ENCODE measurements around the gene TTLL1. TPM values are rescaled to one million over a fixed set of nuclear protein-coding genes. Genes with fewer than 3 reads are reported as not detected.
A peak's percentile ranks its signal among the peaks of the same experiment; 100 is the strongest.
"Not testable (repeated sequence)": the region's sequence is repeated elsewhere in the genome, so short reads cannot be mapped to it uniquely, and the experiment has no call there.

TTLL1 gene
- total RNA-seq, 1 experiment from 2014 or later: 3.7 TPM

DNA sequence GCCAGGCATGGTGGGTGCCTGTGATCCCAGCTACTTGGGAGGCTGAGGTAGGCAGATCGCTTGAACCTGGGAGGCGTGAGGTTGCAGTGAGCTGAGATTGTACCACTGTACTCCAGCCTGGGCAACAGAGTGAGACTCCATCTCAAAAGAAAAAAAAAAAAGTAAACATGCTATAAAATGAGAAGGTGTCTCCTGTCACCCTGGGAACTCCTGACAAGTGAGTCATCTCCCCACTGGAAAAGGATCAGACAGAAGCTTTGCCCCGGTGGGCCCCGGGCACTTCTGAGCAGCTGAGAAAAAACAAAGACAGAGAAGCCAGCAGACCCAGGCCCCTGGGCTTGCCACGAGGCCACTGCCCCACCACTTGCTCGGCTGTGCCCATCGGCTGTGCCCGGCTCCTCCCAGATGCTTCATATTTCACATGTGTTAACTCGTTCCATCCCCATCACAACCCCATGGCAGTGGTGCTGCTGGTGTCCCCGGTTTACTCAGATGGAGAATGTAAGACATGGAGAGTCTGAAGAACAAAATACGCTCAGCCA is 22.3 kb downstream of the TTLL1 start:
- DNase-seq (ENCODE audit: low read depth): peak; percentile 90

DNA sequence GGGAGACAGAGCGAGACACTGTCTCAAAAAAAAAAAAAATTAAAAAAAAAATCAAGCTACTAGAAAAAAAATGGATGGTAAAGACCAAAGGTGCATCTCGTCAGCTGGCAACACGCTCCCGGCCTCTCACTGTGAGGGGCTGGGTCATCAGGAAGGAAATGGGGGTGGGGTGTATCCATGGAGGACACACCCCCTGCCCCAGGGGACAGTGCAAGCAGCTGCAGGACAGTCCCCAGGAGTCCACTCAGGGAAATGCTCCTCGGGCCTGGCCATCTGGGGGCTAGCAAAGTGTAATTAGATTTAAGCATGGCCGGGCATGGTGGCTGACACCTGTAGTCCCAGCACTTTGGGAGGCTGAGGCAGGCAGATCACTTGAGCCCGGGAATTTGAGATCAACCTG is 23.1 kb downstream of the TTLL1 start:
- no peak for DNase-seq (ENCODE audit: low read depth)

DNA sequence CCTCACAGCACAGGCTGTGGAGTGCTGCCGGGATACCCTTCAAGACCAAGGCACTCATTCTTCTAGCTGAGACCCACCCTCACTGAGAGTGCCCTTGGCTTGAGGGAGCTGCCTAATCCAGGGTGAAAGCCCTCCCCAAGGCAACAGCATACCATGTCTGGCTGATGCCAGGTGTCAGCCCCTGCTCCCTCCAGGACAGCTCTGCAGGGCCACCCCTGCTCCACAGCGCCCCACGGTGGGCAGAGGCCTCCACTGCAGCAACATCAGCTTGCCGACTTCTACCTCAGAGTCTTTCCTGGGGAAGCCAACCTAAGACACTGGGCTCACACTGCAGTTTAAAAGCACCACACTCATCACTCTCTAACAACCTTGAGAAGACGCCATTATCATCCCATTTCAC is 29.0 kb downstream of the TTLL1 start:
- no peak for DNase-seq (ENCODE audit: low read depth)

DNA sequence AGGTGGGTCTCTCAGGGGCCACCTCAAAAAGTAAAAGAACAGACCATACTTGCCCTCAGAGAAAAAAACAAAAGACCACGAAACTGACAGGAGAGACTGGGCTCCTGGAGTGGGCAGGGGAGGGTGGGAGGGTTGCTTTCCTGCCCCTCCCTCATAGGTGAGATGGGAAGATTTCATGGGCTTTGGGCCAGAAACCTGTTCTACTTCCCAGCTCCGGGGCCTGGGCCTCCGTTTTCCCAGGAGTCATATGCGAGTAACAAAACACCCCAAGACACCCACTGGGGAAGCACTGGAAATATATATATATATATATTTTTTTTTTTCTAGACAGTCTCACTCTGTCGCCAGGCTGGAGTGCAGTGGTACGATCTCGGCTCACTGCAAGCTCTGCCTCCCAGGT is 31.6 kb downstream of the TTLL1 start:
- no peak for DNase-seq (ENCODE audit: low read depth)

DNA sequence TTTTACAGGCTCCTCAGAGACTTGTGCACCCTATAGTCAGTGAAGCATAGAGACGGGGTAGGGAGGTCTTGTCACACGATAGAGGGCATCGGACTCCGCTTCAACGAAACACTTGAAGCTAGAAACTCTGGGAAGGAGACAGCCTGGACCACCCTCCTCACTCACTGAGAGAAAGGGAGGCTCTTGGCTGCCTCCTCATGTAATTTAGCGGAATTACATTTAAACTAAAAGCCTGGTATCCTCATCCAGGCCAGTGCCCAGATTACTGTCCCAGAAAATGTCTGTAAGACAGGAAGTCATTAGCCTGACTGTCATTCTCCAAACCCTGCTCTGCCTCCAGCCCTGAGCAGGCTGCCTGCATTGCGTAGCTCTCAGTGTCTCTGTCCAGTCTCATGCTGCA is 36.0 kb downstream of the TTLL1 start:
- DNase-seq (ENCODE audit: low read depth): no peak

DNA sequence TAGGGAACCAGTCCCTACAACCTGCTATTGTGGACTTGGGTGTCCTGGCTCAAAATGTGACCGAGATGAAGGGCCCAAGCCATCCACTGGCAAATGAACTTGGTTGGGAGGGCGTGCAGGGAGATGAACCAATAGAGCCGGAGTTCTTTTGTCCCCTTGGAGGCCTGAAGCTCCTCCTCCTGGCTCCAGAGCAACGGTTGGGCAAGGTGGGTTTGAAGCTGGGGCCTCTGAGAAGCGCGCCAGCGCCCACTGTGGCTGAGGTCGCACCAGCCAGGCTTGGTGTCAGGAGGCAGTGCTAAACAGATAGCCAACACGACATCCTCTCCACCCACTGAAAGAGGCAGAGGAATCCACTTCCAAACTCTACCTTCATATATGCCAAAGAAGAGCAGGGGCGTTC is 38.2 kb downstream of the TTLL1 start:
- no peak for DNase-seq (ENCODE audit: low read depth)

DNA sequence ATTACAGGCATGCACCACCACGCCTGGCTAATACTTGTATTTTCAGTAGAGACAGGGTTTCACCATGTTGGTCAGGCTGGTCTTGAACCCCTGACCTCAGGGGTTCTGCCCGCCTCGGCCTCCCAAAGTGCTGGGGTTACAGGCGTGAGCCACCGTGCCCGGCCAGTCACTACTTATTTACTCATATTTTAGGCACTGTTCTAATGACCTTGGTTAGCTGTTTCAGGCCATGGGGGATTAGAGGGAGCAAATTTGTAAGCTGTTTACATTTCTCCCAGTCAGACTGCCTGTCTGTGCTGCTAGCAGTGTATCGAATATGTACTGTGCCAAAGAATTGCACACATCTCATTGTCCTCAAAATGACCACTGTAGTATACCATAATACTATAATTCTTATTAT is 41.6 kb downstream of the TTLL1 start:
- no peak for DNase-seq (ENCODE audit: low read depth)

DNA sequence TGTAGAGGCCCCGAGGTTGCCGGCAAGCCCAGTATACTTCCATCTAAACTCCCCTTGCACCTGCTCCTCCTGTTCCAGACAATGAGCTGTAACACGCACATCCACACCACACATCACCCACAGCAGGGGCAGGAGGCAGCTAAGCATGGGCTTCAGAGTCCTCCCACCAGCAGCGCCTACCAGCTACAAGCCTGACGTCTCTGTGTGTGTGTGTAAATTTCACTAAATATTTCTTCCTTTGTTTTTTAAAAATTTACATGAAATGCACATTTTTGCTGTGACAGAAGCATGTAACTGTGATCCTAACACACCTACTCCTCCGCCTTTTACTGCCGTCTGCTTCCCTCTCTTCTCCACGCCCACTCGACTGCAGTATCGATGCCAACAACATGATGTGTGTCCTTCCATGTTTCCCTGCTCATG is 44.9 kb downstream of the TTLL1 start:
- no peak for DNase-seq (ENCODE audit: low read depth)

DNA sequence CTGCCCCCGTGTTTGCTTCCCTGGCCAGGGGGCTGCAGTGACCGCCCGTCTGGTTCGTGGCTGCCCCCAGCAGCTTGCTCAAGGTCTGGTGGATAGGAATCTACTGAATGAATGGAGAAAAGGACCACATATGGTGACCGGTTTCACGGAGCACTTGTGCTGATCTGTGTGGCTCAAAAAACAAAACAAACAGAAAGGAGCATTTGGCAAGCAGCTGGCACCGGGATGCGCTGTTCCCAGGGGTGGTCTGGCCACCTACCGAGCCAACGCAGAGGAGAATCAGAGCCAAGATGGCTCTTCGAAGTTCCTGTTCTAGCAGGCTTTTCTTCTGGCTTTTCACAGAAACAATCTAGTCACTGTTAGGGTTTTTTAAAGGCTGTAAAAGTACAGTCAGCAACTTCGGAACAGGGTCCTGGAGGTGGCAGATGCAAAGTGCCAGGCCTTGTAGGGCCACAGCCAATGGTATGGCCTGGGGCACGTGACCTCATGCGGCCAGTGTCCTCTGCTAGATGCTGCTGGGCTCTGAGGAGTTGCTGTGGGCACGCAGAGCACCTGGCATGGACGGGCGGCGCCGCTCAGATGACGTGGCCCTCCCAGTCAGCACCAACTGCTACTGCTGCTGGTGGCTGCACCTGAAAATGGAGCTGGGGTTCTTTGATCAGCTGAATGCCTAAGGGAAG is 47.0 kb downstream of the TTLL1 start:
- DNase-seq (ENCODE audit: low read depth): peak; percentile 7

DNA sequence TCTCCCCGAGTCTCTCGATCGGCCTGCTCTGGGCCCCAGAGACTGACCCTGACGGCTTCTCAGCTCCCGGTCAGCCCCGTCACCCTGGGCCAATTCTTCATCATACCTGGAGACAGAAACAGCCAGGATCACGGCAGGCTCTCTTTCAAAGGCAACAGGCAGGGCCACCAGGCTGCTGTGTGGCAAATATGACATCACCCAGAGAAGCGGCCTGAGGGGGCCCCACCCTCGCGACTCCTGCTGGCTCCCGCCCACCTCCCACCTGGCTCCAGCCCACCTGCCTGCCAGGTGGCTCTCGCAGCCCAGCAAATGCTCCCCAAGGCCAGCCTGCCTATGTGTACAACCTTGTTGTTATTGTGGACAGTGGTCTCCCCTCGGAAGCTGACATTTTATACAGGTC is 49.4 kb downstream of the TTLL1 start:
- DNase-seq (ENCODE audit: low read depth): no peak

DNA sequence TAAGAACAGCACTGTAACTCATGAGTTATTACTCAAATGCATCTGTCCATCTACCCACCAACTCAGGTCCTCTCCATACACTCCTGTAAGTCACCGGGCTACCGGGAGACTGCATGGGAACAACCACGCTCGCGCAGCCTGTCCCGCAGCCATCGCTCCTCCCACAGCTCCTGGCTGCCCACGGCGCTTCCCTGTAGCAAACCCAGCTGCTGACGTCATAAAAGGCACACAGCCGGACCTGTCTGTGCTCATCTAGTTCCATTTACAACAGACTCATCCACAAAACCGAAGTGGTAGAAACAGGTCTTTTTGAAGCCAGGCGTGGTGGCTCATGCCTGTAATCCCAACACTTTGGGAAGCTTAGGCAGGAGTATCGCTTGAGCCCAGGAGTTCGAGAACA is 50.9 kb downstream of the TTLL1 start:
- DNase-seq (ENCODE audit: low read depth): no peak

DNA sequence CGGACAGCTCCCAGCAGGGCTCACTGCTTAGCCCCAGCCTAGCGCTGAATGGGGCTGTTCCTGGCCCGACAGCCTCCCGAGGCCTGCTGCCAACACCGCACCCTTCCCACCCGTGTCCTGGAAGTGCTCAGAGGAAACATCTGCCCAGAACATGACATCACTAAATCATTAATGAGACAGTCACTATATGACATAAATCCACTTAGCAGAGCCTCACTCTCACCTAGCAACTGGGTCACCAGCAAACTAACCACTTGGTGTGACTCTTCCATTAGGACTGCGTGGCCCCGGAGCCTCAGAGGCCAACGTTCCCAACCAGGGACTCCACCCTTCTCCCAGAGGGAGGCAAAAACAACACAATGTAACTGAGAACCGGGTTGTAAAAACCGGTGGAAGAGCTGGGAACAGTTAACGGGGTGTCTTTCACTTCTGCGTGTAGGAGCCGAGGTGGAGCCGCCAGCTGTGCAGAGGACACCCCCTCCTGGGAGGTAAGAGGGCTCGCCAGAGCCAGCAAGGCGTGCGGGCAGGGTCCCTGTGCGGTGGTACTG is 52.8 kb downstream of the TTLL1 start:
- peak; percentile 32 for DNase-seq (ENCODE audit: low read depth)

DNA sequence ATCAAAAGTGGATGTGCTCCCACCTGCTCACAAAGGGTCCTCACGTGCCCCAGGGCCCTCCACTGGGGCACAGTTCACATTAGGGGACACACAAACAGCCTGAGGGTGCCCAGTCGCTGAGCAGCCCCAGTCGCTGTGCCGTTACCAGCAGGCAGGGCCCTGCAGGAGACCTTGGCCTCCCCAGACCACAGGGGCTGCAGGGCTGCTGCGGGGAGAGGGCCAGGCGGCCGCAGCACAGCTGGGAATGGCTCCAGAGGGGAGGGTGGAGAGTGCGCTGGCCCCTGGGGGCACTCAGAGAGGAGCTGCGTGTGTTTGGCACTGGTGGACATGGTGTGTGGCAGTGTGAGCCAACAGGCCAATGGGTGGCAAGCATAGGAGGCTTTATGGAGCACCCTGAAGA is 53.9 kb downstream of the TTLL1 start:
- DNase-seq (ENCODE audit: low read depth): no peak

DNA sequence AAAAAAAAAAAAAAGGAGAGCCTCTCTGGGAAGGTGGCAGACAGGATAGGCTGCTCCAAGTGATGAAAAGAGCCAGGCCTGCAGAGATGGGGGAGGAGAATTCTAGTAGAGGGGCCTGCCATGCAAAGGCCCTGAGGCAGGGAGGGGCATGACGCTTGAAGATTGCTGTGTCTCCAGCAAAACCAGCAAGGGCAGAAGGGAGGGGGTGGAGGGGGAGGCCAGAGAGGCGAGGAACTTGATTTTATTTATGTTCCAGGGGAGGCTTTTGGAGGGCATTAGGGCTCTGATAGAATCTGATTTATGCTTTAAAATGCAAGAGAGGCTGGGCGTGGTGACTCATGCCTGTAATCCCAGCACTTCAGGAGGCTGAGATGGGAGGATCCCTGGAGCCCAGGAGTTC is 57.6 kb downstream of the TTLL1 start:
- peak; percentile 21 for DNase-seq (ENCODE audit: low read depth)

DNA sequence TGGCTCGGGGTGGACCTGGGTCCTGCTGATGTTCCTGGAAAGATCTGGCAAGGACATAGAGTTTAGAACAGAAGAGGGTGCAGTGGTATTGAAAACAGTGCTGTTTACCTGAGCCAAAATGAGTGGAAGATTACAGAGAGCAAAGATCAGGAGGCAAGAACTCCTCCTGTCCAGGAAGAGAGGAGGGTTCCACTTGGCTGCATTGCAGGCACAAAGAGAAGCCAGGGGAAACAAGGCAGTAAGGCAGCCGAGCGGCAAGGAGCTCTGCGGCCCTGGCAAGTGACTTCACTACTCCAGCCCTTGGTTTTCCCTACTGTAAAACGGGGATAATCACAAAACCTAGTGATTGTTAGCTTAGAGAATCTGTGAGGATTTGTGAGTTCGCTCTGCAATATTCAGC is 70.6 kb downstream of the TTLL1 start:
- no peak for DNase-seq (ENCODE audit: low read depth)

DNA sequence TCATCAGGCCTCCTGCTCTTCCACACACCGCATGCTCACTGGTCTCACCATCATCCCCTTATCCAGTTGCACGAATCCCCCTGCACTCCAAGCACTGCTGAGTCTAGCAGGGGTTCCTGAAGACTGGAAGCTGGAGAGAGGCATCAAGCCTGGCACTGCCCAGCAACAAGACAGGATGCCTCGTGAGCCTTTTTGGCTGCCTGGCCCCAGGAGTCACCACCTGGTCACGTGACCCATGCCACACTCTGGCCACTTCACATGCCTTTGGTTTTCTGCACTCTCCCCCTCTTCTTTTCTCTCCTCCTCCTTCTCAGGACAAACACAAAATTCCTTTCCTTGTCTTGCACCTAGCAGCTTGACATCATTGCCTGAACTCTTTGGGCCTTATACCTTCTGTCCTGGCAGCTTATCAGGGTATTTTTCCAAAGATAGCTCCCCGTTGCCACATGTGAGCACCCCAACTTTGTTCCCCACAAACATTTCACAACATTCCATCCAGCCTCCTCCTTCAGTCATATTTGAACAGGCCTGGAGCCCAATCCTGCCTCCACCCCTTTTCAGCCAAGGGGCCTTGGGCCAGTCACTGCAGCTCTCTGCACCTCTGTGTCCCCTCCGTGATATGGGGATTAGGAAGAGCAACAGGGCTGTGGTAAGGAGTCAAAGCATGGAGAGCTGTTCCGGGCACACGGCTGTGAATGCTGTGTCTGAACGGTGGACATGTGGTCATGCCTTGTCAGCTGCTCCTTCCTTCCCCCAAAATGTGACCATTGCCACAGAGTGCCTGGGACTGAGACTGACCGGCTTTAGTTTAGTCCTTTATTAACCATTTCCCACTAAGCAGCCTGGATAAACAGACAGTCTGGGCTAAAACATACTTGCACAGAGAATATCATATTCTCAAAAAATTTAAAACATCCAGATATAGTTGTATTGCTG is 71.4 kb downstream of the TTLL1 start:
- DNase-seq (ENCODE audit: low read depth): no peak

DNA sequence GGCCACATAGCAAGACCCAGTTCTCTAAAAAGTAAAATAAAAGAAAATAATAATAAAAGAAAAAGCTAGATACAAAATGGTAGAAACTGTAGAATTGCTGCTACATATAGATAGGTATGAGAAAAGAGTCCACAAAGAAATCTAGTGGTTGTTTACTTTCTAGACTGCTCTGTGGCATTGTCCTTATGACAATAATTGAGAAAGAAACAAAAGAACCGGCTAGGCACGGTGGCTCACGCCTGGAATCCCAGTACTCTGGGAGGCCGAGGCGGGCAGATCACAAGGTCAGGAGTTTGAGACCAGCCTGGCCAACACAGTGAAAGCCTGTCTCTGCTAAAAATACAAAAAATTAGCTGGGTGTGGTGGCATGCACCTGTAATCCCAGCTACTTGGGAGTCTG is 73.0 kb downstream of the TTLL1 start:
- not testable (repeated sequence) for DNase-seq (ENCODE audit: low read depth)

DNA sequence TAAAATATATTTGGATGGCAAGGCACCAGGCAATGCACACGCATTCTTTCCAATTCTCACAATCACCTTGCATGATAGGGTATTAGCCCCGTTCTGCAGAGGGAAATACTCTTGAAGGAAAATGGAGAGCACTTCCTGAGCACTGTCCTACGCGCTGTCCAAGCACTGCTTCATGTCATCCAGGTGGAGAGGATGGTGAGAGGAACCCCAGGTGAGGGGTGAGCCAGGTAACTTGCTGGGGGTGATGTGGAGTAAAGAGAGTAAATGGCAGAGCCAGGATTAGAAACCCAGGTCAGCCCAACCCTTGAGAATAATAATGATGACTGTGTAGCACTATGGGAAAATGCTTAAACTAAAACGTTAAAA is 73.5 kb downstream of the TTLL1 start:
- no peak for DNase-seq (ENCODE audit: low read depth)

DNA sequence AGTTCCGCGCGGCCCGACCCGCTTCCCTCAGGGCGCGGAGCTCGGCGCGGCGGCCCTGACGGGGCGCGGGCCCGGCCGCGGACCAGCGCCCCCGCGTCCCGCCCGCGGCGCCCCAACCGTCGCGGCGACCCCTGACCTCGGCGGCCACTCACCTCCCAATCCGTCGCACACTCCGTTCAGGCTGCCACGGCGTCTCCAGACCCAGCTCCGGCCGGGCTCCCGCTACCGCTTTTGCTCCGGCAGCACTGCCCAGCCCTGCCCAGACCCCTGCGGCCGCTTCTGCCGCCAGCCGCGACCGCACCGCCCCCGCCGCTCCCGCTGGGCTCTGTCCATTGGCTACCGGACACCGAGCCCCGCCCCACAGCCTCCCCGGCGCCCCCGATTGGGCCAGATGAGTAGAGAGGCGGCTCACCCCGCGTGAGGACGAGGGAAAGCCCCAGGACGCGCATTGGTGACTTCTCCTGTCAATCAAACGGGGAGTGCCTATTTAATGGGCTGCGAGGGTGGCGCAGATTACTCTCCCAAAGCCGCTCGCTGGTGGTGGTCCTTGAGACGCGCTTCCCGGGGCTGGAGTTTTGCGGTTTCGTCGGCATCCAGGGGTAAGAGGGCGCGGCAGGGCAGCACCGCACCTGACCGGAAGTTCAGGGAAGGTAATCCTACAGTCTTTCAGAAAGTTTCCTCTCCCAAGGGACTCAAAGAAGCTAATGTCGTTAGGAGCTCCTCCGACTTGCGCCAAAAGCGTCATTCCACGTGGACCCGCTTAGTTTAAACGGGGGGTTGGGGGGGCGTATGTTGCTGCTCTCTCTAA is 74.1 kb downstream of the TTLL1 start, which contains the start of gene PACSIN2:
Gene PACSIN2, minus strand, starts transcription at position 281 of the 808 bp plus-strand sequence. CDS start 103,069 bp downstream, outside the sequence.
- peak; percentile 97 for DNase-seq (ENCODE audit: low read depth)

DNA sequence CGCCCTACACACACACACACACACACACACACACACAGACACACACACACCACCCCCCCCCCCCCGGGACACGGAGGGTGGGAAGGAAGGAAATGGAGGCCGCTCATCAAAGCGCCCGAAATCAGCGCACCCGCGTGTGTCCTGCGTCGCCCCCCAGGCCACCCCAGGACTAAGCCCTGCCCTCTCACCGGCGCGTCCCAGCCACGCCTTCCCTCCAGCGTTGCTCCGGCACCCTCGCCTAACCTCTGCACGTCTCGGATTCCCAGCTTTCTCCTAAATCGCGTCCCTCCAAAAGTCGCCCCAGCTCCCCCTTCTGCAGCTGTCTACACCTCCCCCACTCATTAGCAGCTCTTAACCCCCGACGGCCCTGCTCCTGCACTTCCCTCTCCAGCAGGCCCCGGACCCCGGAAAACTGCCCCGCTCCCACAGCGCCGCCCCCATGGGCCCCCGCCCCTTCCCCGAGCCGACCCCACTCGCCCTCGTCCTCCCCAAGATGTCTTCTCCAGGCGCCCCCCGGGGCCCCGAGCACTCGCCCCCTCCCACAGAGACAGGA is 74.8 kb downstream of the TTLL1 start:
- peak; percentile 47 for DNase-seq (ENCODE audit: low read depth)

Data from RPMI7951 (cell line).